Large intestine (tissue), 3 donors: ENCODE measurements around the gene TMEM185B. TPM values are rescaled to one million over a fixed set of nuclear protein-coding genes. Genes with fewer than 3 reads are reported as not detected.
"Not testable (repeated sequence)": the region's sequence is repeated elsewhere in the genome, so short reads cannot be mapped to it uniquely, and the experiment has no call there.

ENCODE experiments used
- DNase-seq, 2 donors: peaks; one replicate each; pipeline versions ENCODE4 v3.0.0 to v3.0.0-alpha.2; 2013
- H3K27ac ChIP-seq: one replicate; pipeline ENCODE4 v1.5.1; 2013; ENCODE audit warnings: low read length
- H3K27me3 ChIP-seq: 2 replicates; pipeline ENCODE4 v1.6.1; 2013; ENCODE audit warnings: low read length; ENCODE audit not compliant: control insufficient read depth, insufficient read depth
- H3K36me3 ChIP-seq: 2 replicates; pipeline ENCODE4 v1.6.1; 2013; ENCODE audit warnings: low read length; ENCODE audit not compliant: control insufficient read depth, insufficient read depth
- H3K4me1 ChIP-seq: one replicate; pipeline ENCODE4 v1.6.1; 2013; ENCODE audit warnings: low read length; ENCODE audit not compliant: control insufficient read depth, insufficient read depth
- H3K4me3 ChIP-seq: one replicate; pipeline ENCODE4 v1.5.1; 2013; ENCODE audit warnings: low read length
- H3K9me3 ChIP-seq: one replicate; pipeline ENCODE4 v1.6.1; 2013; ENCODE audit warnings: mild to moderate bottlenecking, low read depth, low read length, moderate library complexity; ENCODE audit not compliant: control insufficient read depth
- WGBS: methylation state at CpG from one replicate; pipeline ENCODE4 v1.1.5; 2013; ENCODE audit warnings: low lambda C conversion rate; ENCODE audit not compliant: insufficient coverage; 5-methylcytosine and 5-hydroxymethylcytosine counted together
- polyA plus RNA-seq: library from polyadenylated mRNA; unstranded; fragments of 120-200 nt; gene quantifications from one replicate; pipeline ENCODE4 v1.2.1, GENCODE V29; 2013

TMEM185B gene
- polyA plus RNA-seq, 1 donor: 26.2 TPM

GRCh38 chr2:120261387-120262006, 38.3 kb upstream of the TMEM185B start:
- H3K4me1 ChIP-seq: peaks cover 11% of the 10 kb centered on the region
- peaks cover 6% of the 10 kb centered on the region for H3K36me3 ChIP-seq
- no peaks in the 10 kb centered on the region for H3K27me3 ChIP-seq
- no peak for DNase-seq
- H3K27ac ChIP-seq: no peak overlapping the region
- H3K4me3 ChIP-seq: no peak overlapping the region
- peaks cover 9% of the 10 kb centered on the region for H3K9me3 ChIP-seq
- WGBS: 100% methylated on average over 2 of the region's 6 CpGs

GRCh38 chr2:120260736-120261135, 37.5 kb upstream of the TMEM185B start:
- 80% methylated on average over 2 of the region's 5 CpGs for whole genome bisulfite sequencing
- peaks cover 9% of the 10 kb centered on the region for H3K9me3 ChIP-seq
- no peak for DNase-seq
- no peak overlapping the region for H3K4me3 ChIP-seq
- H3K27me3 ChIP-seq: no peaks in the 10 kb centered on the region
- H3K4me1 ChIP-seq: peaks cover 15% of the 10 kb centered on the region
- no peak overlapping the region for H3K27ac ChIP-seq
- H3K36me3 ChIP-seq: peaks cover 6% of the 10 kb centered on the region

DNA sequence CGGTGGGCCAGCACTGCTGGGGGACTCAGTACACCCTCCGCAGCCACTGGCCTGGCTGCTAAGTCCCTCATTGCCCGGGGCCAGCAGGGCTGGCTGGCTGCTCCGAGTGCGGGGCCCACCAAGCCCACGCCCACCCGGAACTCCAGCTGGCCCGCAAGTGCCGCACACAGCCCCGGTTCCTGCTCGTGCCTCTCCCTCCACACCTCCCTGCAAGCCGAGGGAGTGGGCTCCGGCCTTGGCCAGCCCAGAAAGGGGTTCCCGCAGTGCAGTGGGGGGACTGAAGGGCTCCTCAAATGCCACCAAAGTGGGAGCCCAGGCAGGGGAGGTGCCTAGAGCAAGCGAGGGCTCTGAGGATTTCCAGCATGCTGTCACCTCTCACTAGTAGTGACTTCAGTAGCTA, 36.7 kb upstream of the TMEM185B start:
- peaks cover 20% of the 10 kb centered on the region for H3K4me1 ChIP-seq

DNA sequence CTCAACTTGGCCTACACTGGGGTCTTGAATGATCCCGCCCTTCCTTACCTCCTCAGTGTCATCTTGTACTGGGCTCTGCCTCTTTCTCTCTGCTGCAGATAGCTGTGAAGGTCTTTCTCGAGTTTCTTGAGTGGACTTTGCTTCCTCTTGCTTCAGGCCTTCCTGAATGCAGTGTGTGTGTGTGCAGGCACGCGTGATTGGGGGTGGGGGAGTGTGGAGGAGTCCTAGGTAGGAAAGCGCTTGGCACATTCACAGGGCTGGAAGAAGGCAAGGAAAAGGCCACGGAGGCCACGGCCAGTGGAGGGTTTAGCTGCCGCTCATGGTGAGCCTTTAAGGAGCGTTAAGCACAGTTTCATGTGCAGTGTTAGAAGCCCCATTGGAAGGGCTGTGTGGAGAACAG, 35.0 kb upstream of the TMEM185B start:
- Histone ChIP-seq H3K27ac (peak overlapping the region; percentile 79), H3K27me3 (no peaks in the 10 kb centered on the region)
- WGBS: no CpG with 5 or more reads among the region's 9 CpGs

More for the DNA sequence above, 36.7 kb upstream of the TMEM185B start:
- not testable (repeated sequence) for DNase-seq, H3K27ac ChIP-seq, H3K9me3 ChIP-seq, H3K36me3 ChIP-seq, H3K4me3 ChIP-seq, H3K27me3 ChIP-seq
- WGBS: no CpG with 5 or more reads among the region's 15 CpGs

GRCh38 chr2:120257522-120257921, 34.3 kb upstream of the TMEM185B start:
- WGBS: 80% methylated on average over 1 of the region's 1 CpG

More for the DNA sequence above, 35.0 kb upstream of the TMEM185B start:
- Histone ChIP-seq H3K4me1 (peaks cover 27% of the 10 kb centered on the region), H3K36me3 (peaks cover 6% of the 10 kb centered on the region), H3K4me3 (no peak overlapping the region), H3K9me3 (peaks cover 9% of the 10 kb centered on the region)
- DNase-seq: peak; percentile 65 to 82

DNA sequence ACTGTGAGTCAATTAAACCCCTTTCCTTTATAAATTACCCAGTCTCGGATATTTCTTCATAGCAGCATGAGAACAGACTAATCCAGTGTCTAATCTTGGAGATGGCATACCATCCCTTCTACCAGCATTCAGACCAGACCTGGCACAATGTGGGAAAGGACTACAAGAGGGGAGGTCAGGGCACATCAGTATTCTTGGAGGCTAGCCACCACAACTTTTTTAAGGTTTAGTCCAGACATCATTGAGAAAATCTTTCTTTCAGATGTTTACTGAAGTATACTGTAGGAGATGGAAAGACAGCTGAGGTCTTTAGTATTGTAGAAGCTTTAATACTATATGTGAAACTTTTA, 33.4 kb upstream of the TMEM185B start:
- WGBS: no CpG with 5 or more reads among the region's 1 CpG
- Histone ChIP-seq H3K9me3 (peaks cover 9% of the 10 kb centered on the region), H3K36me3 (peaks cover 6% of the 10 kb centered on the region), H3K4me3 (no peak overlapping the region), H3K27me3 (no peaks in the 10 kb centered on the region), H3K4me1 (peaks cover 28% of the 10 kb centered on the region), H3K27ac (peak overlapping the region; percentile 30)
- DNase-seq: no peak

More at GRCh38 chr2:120257522-120257921, 34.3 kb upstream of the TMEM185B start:
- peak overlapping the region; percentile 79 for H3K27ac ChIP-seq
- H3K4me3 ChIP-seq: no peak overlapping the region
- DNase-seq: no peak
- H3K9me3 ChIP-seq: peaks cover 9% of the 10 kb centered on the region
- no peaks in the 10 kb centered on the region for H3K27me3 ChIP-seq
- H3K4me1 ChIP-seq: peaks cover 27% of the 10 kb centered on the region
- peaks cover 6% of the 10 kb centered on the region for H3K36me3 ChIP-seq

GRCh38 chr2:120255986-120256650, 32.9 kb upstream of the TMEM185B start:
- H3K27me3 ChIP-seq: no peaks in the 10 kb centered on the region
- peaks cover 9% of the 10 kb centered on the region for H3K9me3 ChIP-seq
- peaks cover 33% of the 10 kb centered on the region for H3K4me1 ChIP-seq
- H3K36me3 ChIP-seq: peaks cover 6% of the 10 kb centered on the region
- no peak for DNase-seq
- no peak overlapping the region for H3K27ac ChIP-seq
- H3K4me3 ChIP-seq: no peak overlapping the region
- WGBS: no CpG with 5 or more reads among the region's 9 CpGs

GRCh38 chr2:120255071-120255470, 31.9 kb upstream of the TMEM185B start:
- no peak overlapping the region for H3K4me3 ChIP-seq
- no peak overlapping the region for H3K27ac ChIP-seq
- peaks cover 4% of the 10 kb centered on the region for H3K36me3 ChIP-seq
- 82% methylated on average over 2 of the region's 6 CpGs for WGBS
- H3K4me1 ChIP-seq: peaks cover 39% of the 10 kb centered on the region
- H3K9me3 ChIP-seq: peaks cover 3% of the 10 kb centered on the region
- no peaks in the 10 kb centered on the region for H3K27me3 ChIP-seq
- DNase-seq: no peak

DNA sequence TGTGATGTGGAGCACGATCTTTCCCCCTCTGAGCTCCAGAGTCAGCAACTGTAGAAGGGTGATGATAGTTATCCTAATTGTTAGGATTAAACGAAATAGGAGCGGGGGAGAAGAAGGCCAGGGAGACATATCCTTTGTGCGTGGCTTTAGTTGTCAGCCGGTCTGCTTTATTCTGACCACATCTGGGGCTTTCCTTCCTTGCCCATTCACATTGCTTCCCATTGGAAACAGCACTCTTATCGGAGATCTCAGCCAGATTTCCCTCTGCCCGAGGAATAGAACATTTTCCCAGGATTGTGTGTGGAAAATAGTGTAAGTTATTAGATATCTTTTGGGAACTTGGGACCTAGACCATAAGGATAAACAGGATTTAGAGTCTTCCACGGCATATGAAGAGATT, 31.0 kb upstream of the TMEM185B start:
- peaks cover 39% of the 10 kb centered on the region for H3K4me1 ChIP-seq
- H3K4me3 ChIP-seq: peak overlapping the region; percentile 95
- WGBS: 83% methylated on average over 1 of the region's 8 CpGs
- DNase-seq: no peak
- H3K27ac ChIP-seq: peak overlapping the region; percentile 97
- peaks cover 4% of the 10 kb centered on the region for H3K36me3 ChIP-seq
- no peaks in the 10 kb centered on the region for H3K27me3 ChIP-seq
- no peaks in the 10 kb centered on the region for H3K9me3 ChIP-seq

GRCh38 chr2:120253021-120253882, 30.1 kb upstream of the TMEM185B start:
- H3K27ac ChIP-seq: peak overlapping the region; percentile 97
- H3K4me1 ChIP-seq: peaks cover 35% of the 10 kb centered on the region
- peak; percentile 66 to 84 for DNase-seq
- peak overlapping the region; percentile 95 for H3K4me3 ChIP-seq
- no peaks in the 10 kb centered on the region for H3K27me3 ChIP-seq
- peaks cover under 1% of the 10 kb centered on the region for H3K36me3 ChIP-seq
- H3K9me3 ChIP-seq: no peaks in the 10 kb centered on the region
- no CpG with 5 or more reads among the region's 60 CpGs for WGBS
